GM12878 (cell line): Measurements from ENCODE around the gene ZC3H12D. TPM values are rescaled to one million over a fixed set of nuclear protein-coding genes. Genes with fewer than 3 reads are reported as not detected.

ENCODE experiments used
- EGR1 ChIP-seq, 2 experiments: IDR thresholded peaks; 1 replicate in 1 of 2; 2 replicates in 1 of 2; pipeline ENCODE4 v1.6.1; 2011 to 2012; ENCODE audit warnings: low read depth in 2 of 2, low read length in 2 of 2, borderline replicate concordance in 1 of 2, mild to moderate bottlenecking in 1 of 2, moderate library complexity in 1 of 2
- MAX ChIP-seq: IDR thresholded peaks from 2 replicates; pipeline ENCODE4 v1.6.1; 2012; ENCODE audit warnings: low read depth, low read length, improper control_type of control experiment
- PAX5 ChIP-seq: IDR thresholded peaks from 2 replicates; pipeline ENCODE4 v1.6.1; 2011; ENCODE audit warnings: low read depth, low read length, borderline replicate concordance
- PAX8 ChIP-seq: fragments of 450-650 bp; IDR thresholded peaks from 2 replicates; pipeline ENCODE4 v1.6.1; 2017; ENCODE audit warnings: mild to moderate bottlenecking, moderate library complexity
- POLR2A ChIP-seq: IDR thresholded peaks from 2 replicates; pipeline ENCODE4 v1.6.1; 2011; ENCODE audit warnings: low read depth, mild to moderate bottlenecking, low read length
- POLR2AphosphoS2 ChIP-seq: IDR thresholded peaks from 2 replicates; pipeline ENCODE4 v1.6.1; 2011; ENCODE audit warnings: low read depth, mild to moderate bottlenecking, low read length, improper control_type of control experiment, moderate library complexity
- POU2F2 ChIP-seq: IDR thresholded peaks from 3 replicates; pipeline ENCODE4 v1.6.1; 2011; ENCODE audit warnings: low read depth, mild to moderate bottlenecking, low read length, borderline replicate concordance
- ZNF687 ChIP-seq: fragments of 450-650 bp; IDR thresholded peaks from 2 replicates; pipeline ENCODE4 v1.6.1; 2017; ENCODE audit warnings: mild to moderate bottlenecking, moderate library complexity
- polyA plus RNA-seq, 11 experiments: library from polyadenylated mRNA; depleted of rRNA in 4 of 11; unstranded in 6 of 11; stranded (reverse) in 5 of 11; fragments of >200 nt; fragmentation: Nextera tagmentation in 4 of 11; fragmentation: Illumina TruSeq in 1 of 11; extraction: Ambion mirVana in 4 of 11; extraction: Trizol in 1 of 11; gene quantifications; 1 replicate in 1 of 11; 2 replicates in 10 of 11; pipeline versions ENCODE4 v1.2.1 to v1.2.3, GENCODE V29; 2011 to 2016; ENCODE audit warnings: inconsistent platforms in 2 of 11, missing spikeins in 2 of 11, low read depth in 1 of 11
- total RNA-seq, 4 experiments: library from RNA; depleted of rRNA in 3 of 4; stranded (reverse); fragments of >200 nt in 3 of 4; fragmentation: Illumina TruSeq in 1 of 4; extraction: Trizol in 1 of 4; gene quantifications; 2 replicates each; pipeline versions ENCODE4 v1.2.1 to v1.2.3, GENCODE V29; 2013 to 2021

Gene ZC3H12D
- total and polyA plus RNA-seq, 10 of the 15 experiments (the other 5 are each of a cell fraction or from before 2014, with no cell fraction given) = 1.4 to 29.7 (median 8.8) TPM

DNA sequence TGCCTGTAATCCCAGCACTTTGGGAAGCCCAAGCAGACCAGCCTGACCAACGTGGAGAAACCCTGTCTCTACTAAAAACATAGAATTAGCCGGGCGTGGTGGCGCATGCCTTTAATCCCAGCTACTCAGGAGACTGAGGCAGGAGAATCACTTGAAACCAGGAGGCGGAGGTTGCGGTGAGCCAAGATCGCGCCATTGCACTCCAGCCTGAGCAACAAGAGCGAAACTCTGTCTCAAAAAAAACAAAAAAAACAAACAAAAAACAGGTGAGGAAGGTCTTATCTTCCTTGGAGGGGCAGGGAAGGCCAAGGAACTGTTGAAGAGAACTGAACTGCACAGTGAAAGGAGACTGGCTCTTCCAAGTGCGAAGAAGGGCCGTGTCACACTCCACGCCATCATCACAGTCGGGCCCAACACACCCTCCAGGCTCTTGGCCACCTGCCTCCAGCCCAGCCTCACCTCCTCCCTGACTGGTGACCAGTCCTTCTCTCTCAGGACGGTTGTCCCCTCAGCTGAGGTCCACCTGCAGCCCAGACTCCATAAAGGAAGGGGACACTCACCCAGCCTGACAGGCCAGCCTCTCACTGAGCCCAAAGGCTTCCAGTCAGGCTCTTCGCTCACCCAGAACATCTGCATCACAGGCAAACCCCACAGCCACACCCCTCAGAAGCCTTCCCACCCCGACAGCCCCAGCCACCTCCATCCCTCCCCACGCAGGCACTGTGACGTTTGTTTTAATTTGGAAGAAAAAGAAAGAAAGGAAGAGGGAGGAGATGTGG is 4.1 kb downstream of the ZC3H12D start (continued):
- peak; percentile 23; the same call in 1 of the 2 replicates for TF ChIP-seq ZNF687
- TF ChIP-seq PAX8 = no peak
- TF ChIP-seq POLR2A = peak; percentile 52; the same call in 1 of the 2 replicates
- TF ChIP-seq POLR2AphosphoS2 = peak; percentile 53; the same call in 1 of the 2 replicates
- TF ChIP-seq EGR1 (IDR thresholded peaks at IDR 0.05; ENCODE audit: borderline replicate concordance in 1 of 2, low read depth in 2 of 2, low read length in 2 of 2) = no peak; a peak in 1 of 3 replicates
- no peak for TF ChIP-seq MAX
- TF ChIP-seq PAX5 = no peak
- peak; percentile 22; the same call in 1 of the 3 replicates for TF ChIP-seq POU2F2
- TF ChIP-seq, all 136 proteins: peak for 11
